ENCODE data around the gene TMEM88. TPM values are rescaled to one million over a fixed set of nuclear protein-coding genes. Genes with fewer than 3 reads are reported as not detected.

TMEM88 gene
- total RNA-seq, 1 donor from 2014 or later: 33.7 TPM

- FAIRE-seq: no peak
- Histone ChIP-seq H3K27me3 (ENCODE audit: insufficient read depth, low read length) (no peaks in the 10 kb centered on the region), H3K9me3 (ENCODE audit: insufficient read depth, low read depth, low read length) (no peaks in the 10 kb centered on the region), H4K20me1 (ENCODE audit: insufficient read depth, low read length) (peaks cover 31% of the 10 kb centered on the region), H2AFZ (ENCODE audit: low read depth, low read length) (no peak overlapping the region), H3K36me3 (ENCODE audit: insufficient read depth, low read length) (no peaks in the 10 kb centered on the region), H3K4me1 (ENCODE audit: insufficient read depth, low read length) (peaks cover 61% of the 10 kb centered on the region), H3K4me2 (ENCODE audit: low read length) (peak overlapping the region; percentile 100), H3K9ac (ENCODE audit: low read length) (peak overlapping the region; percentile 73), H3K4me3 (ENCODE audit: insufficient read depth, low read depth, low read length) (peak overlapping the region; percentile 42), H3K79me2 (ENCODE audit: insufficient read depth, low read length) (peaks cover 28% of the 10 kb centered on the region), H3K27ac (ENCODE audit: low read depth, low read length) (peak overlapping the region; percentile 30)
- H3K27me3 Mint-ChIP-seq (ENCODE audit: low read depth, unreplicated experiment): no peaks in the 10 kb centered on the region
- peak overlapping the region; percentile 95 for H3K4me3 Mint-ChIP-seq (ENCODE audit: unreplicated experiment)
- H3K9me3 Mint-ChIP-seq (ENCODE audit: unreplicated experiment): no peaks in the 10 kb centered on the region
- peaks cover 42% of the 10 kb centered on the region for H3K4me1 Mint-ChIP-seq (ENCODE audit: low read depth, unreplicated experiment)
- peak; percentile 59 for DNase-seq (ENCODE audit: low read depth)
- TF ChIP-seq EZH2 (IDR thresholded peaks at IDR 0.05; ENCODE audit: insufficient read depth, low read length) (no peak), CTCF (IDR thresholded peaks at IDR 0.05; ENCODE audit: insufficient read depth, low read depth, low read length) (no peak)
- H3K27ac Mint-ChIP-seq (ENCODE audit: unreplicated experiment): peak overlapping the region; percentile 100
- H3K36me3 Mint-ChIP-seq (ENCODE audit: low read depth, unreplicated experiment): peaks cover 4% of the 10 kb centered on the region
Measured at GRCh38 chr17:7838090-7839075, 16.5 kb upstream of the TMEM88 start.

DNA sequence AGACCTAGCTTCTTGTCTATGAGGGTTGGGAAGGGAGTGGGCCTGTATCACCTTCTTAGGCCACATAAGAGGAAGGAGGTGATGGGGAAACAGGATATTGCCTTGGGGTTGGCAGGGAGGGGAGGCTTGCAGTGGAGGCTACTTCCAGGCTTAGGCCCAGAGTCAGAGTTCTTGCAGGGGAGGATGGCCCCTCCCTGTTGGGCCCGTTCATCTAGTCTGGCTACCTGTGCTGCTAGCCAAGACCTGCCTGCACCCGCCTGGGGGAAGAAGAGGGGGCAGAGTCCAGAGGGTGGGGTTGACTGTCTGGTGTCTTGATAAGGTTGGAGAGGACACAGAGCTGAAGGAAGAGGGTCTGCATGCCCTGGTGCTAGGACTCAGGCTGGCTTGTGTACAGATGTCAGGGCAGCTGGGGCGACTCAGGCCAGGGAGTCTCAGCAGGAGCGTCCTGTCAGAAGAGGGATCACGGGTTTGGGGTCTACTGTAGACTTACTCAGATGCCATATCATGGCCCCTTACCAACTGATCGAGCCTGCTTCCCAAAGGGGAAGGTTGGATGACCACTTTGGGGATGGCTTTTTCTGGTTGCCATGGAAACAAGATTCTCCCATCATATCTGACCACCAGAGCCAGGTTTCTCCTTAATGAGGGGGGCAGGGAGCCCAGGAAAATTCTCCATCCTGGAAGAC lies 15.5 kb upstream of the TMEM88 start:
- H3K9me3 Mint-ChIP-seq (ENCODE audit: unreplicated experiment): no peaks in the 10 kb centered on the region
- Histone ChIP-seq H3K9ac (ENCODE audit: low read length) (peak overlapping the region; percentile 73), H3K9me3 (ENCODE audit: insufficient read depth, low read depth, low read length) (no peaks in the 10 kb centered on the region), H3K4me3 (ENCODE audit: insufficient read depth, low read depth, low read length) (peak overlapping the region; percentile 5), H3K36me3 (ENCODE audit: insufficient read depth, low read length) (no peaks in the 10 kb centered on the region), H2AFZ (ENCODE audit: low read depth, low read length) (no peak overlapping the region), H3K79me2 (ENCODE audit: insufficient read depth, low read length) (peaks cover 32% of the 10 kb centered on the region), H3K27me3 (ENCODE audit: insufficient read depth, low read length) (no peaks in the 10 kb centered on the region), H3K4me1 (ENCODE audit: insufficient read depth, low read length) (peaks cover 58% of the 10 kb centered on the region), H4K20me1 (ENCODE audit: insufficient read depth, low read length) (peaks cover 34% of the 10 kb centered on the region), H3K4me2 (ENCODE audit: low read length) (peak overlapping the region; percentile 85), H3K27ac (ENCODE audit: low read depth, low read length) (no peak overlapping the region)
- TF ChIP-seq CTCF (IDR thresholded peaks at IDR 0.05; ENCODE audit: insufficient read depth, low read depth, low read length): no peak
- TF ChIP-seq EZH2 (IDR thresholded peaks at IDR 0.05; ENCODE audit: insufficient read depth, low read length): no peak
- peaks cover 39% of the 10 kb centered on the region for H3K4me1 Mint-ChIP-seq (ENCODE audit: low read depth, unreplicated experiment)
- no peaks in the 10 kb centered on the region for H3K27me3 Mint-ChIP-seq (ENCODE audit: low read depth, unreplicated experiment)
- peak overlapping the region; percentile 86 for H3K4me3 Mint-ChIP-seq (ENCODE audit: unreplicated experiment)
- H3K36me3 Mint-ChIP-seq (ENCODE audit: low read depth, unreplicated experiment): peaks cover 4% of the 10 kb centered on the region
- peak overlapping the region; percentile 100 for H3K27ac Mint-ChIP-seq (ENCODE audit: unreplicated experiment)
- FAIRE-seq: no peak
- no peak for DNase-seq (ENCODE audit: low read depth)
